Neural progenitor cell (in vitro differentiated cells): ENCODE results near the gene LEMD3. TPM values are rescaled to one million over a fixed set of nuclear protein-coding genes. Genes with fewer than 3 reads are reported as not detected.

Source experiments
- DNase-seq: peaks from one replicate; pipeline ENCODE4 v3.0.0-alpha.2; 2016; ENCODE audit warnings: low spot score
- H2AFZ ChIP-seq: fragments of 200-600 bp; sonication (generic); replicated peaks from 2 replicates; pipeline ENCODE4 v1.6.1; 2016; ENCODE audit warnings: antibody characterized with exemption
- H3F3A ChIP-seq: fragments of 200-600 bp; sonication (generic); 2 replicates; pipeline ENCODE4 v1.6.1; 2016; ENCODE audit warnings: antibody characterized with exemption, low read depth
- H3K27ac ChIP-seq: fragments of 200-600 bp; sonication (generic); 2 replicates; pipeline ENCODE4 v1.5.1; 2016; ENCODE audit warnings: mild to moderate bottlenecking
- H3K27me3 ChIP-seq: fragments of 200-600 bp; sonication (generic); 2 replicates; pipeline ENCODE4 v1.6.1; 2016; ENCODE audit warnings: mild to moderate bottlenecking, moderate library complexity
- H3K36me3 ChIP-seq: fragments of 200-600 bp; sonication (generic); 2 replicates; pipeline ENCODE4 v1.5.1; 2016
- H3K4me1 ChIP-seq: fragments of 200-600 bp; sonication (generic); 2 replicates; pipeline ENCODE4 v1.6.1; 2016; ENCODE audit warnings: mixed run types
- H3K4me2 ChIP-seq: fragments of 200-600 bp; sonication (generic); 2 replicates; pipeline ENCODE4 v1.6.1; 2016
- H3K4me3 ChIP-seq: fragments of 200-600 bp; sonication (generic); 2 replicates; pipeline ENCODE4 v1.5.1; 2016
- H3K79me2 ChIP-seq: fragments of 200-600 bp; sonication (generic); 2 replicates; pipeline ENCODE4 v1.6.1; 2016; ENCODE audit warnings: low read depth
- H3K9ac ChIP-seq: fragments of 200-600 bp; sonication (generic); 2 replicates; pipeline ENCODE4 v1.6.1; 2016
- H3K9me3 ChIP-seq: fragments of 200-600 bp; sonication (generic); 2 replicates; pipeline ENCODE4 v1.5.1; 2016; ENCODE audit warnings: low read depth
- H4K20me1 ChIP-seq: fragments of 200-600 bp; sonication (generic); 2 replicates; pipeline ENCODE4 v1.6.1; 2016; ENCODE audit warnings: low read depth
- H3K27ac Mint-ChIP-seq: 3 replicates; pipeline ENCODE4 v1.8.0; 2021; ENCODE audit warnings: mixed read lengths
- H3K27me3 Mint-ChIP-seq: 2 replicates; pipeline ENCODE4 v1.8.0; 2022; ENCODE audit warnings: low read depth, mild to moderate bottlenecking, inconsistent platforms, moderate library complexity, mixed read lengths; ENCODE audit not compliant: insufficient read depth
- H3K36me3 Mint-ChIP-seq: 3 replicates; pipeline ENCODE4 v1.8.0; 2021; ENCODE audit warnings: mixed read lengths
- H3K4me1 Mint-ChIP-seq: 3 replicates; pipeline ENCODE4 v1.8.0; 2021; ENCODE audit warnings: mixed read lengths
- H3K4me3 Mint-ChIP-seq: 3 replicates; pipeline ENCODE4 v1.8.0; 2021; ENCODE audit warnings: mild to moderate bottlenecking, moderate library complexity, mixed read lengths
- H3K9me3 Mint-ChIP-seq: 3 replicates; pipeline ENCODE4 v1.8.0; 2020; ENCODE audit warnings: mixed read lengths
- EZH2 ChIP-seq: fragments of 200-600 bp; sonication (generic); IDR thresholded peaks from 2 replicates; pipeline ENCODE4 v1.6.1; 2017; ENCODE audit warnings: antibody characterized with exemption, mild to moderate bottlenecking, moderate library complexity
- EZH2phosphoT487 ChIP-seq: fragments of 200-600 bp; sonication (generic); IDR thresholded peaks from 2 replicates; pipeline ENCODE4 v1.6.1; 2017; ENCODE audit warnings: antibody characterized with exemption
- total RNA-seq: library from RNA; depleted of rRNA; stranded (reverse); fragments of >200 nt; gene quantifications from 2 replicates; pipeline ENCODE4 v1.2.3, GENCODE V29; 2015; ENCODE audit warnings: low replicate concordance
- TF ChIP-seq, protein P1 (sequence below): fragments of 200-600 bp; sonication (generic); IDR thresholded peaks from 2 replicates; pipeline ENCODE4 v1.5.1; 2017; ENCODE audit warnings: antibody characterized with exemption, mild to moderate bottlenecking

The LEMD3 gene
- total RNA-seq, 1 donor from 2014 or later = 11.5 TPM

DNA sequence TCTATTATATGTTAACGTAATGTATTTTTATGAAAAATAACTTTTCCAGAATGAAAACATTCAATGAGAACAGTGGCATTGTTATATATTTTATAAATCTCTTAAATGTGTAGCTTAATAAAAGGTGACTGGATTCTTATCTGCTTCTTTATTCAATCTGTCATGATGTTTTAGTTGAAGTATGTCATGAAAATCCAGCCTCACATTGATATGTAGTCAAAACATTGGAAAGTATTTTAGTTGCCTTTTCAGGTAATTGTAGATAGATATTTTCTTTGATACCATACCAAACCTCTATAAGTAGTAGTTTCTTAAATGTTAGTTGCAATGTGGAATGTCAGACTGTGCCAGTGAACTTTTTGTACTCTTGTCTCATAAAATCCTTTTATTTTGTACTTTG lies 67.8 kb downstream of the LEMD3 start:
- H3K9ac ChIP-seq = no peak overlapping the region
- H4K20me1 ChIP-seq = no peaks in the 10 kb centered on the region
- H2AFZ ChIP-seq = no peak overlapping the region
- Mint-ChIP-seq H3K36me3 (peaks cover 5% of the 10 kb centered on the region), H3K4me1 (peaks cover 2% of the 10 kb centered on the region), H3K9me3 (no peaks in the 10 kb centered on the region), H3K27me3 (no peaks in the 10 kb centered on the region), H3K4me3 (no peak overlapping the region), H3K27ac (no peak overlapping the region)
- no peak overlapping the region for H3K4me2 ChIP-seq
- peaks cover 8% of the 10 kb centered on the region for H3K4me1 ChIP-seq
- no peak overlapping the region for H3K27ac ChIP-seq
- no peak overlapping the region for H3K4me3 ChIP-seq
- no peaks in the 10 kb centered on the region for H3K27me3 ChIP-seq
- TF ChIP-seq EZH2phosphoT487 (no peak), EZH2 (no peak)
- TF ChIP-seq, protein P1, sequence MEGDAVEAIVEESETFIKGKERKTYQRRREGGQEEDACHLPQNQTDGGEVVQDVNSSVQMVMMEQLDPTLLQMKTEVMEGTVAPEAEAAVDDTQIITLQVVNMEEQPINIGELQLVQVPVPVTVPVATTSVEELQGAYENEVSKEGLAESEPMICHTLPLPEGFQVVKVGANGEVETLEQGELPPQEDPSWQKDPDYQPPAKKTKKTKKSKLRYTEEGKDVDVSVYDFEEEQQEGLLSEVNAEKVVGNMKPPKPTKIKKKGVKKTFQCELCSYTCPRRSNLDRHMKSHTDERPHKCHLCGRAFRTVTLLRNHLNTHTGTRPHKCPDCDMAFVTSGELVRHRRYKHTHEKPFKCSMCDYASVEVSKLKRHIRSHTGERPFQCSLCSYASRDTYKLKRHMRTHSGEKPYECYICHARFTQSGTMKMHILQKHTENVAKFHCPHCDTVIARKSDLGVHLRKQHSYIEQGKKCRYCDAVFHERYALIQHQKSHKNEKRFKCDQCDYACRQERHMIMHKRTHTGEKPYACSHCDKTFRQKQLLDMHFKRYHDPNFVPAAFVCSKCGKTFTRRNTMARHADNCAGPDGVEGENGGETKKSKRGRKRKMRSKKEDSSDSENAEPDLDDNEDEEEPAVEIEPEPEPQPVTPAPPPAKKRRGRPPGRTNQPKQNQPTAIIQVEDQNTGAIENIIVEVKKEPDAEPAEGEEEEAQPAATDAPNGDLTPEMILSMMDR = no peak
- H3F3A ChIP-seq = no peaks in the 10 kb centered on the region
- H3K79me2 ChIP-seq = no peaks in the 10 kb centered on the region
- no peaks in the 10 kb centered on the region for H3K9me3 ChIP-seq
- no peak for DNase-seq
- peaks cover 4% of the 10 kb centered on the region for H3K36me3 ChIP-seq

DNA sequence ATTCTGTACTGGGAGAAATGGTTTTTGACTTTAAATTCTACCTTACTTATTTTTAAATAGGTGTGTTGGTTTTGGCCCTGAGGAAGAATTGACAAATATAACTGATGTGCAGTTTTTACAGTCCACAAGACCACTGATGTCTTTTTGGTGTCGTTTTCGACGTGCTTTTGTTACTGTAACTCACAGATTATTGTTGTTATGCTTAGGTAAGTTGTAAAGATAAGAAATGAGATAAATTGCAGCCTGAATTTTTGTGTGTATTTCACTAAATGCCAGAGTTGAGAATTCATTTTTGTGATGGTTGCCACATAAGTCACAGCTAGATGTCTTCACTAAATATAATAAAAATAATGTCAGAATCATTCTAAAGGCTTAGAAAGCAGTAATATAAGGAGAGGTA lies 69.2 kb downstream of the LEMD3 start:
- H3K4me3 Mint-ChIP-seq = no peak overlapping the region
- no peaks in the 10 kb centered on the region for H3K9me3 ChIP-seq
- no peak overlapping the region for H2AFZ ChIP-seq
- no peaks in the 10 kb centered on the region for H3K9me3 Mint-ChIP-seq
- peaks cover 8% of the 10 kb centered on the region for H3K4me1 ChIP-seq
- peaks cover under 1% of the 10 kb centered on the region for H3K4me1 Mint-ChIP-seq
- no peaks in the 10 kb centered on the region for H3K79me2 ChIP-seq
- H3K4me3 ChIP-seq = no peak overlapping the region
- no peak overlapping the region for H3K27ac Mint-ChIP-seq
- TF ChIP-seq, protein P1 = no peak
- no peak for TF ChIP-seq EZH2
- TF ChIP-seq EZH2phosphoT487 = no peak
- H3K27me3 Mint-ChIP-seq = no peaks in the 10 kb centered on the region
- H3K36me3 ChIP-seq = peaks cover 4% of the 10 kb centered on the region
- H3K27me3 ChIP-seq = no peaks in the 10 kb centered on the region
- H4K20me1 ChIP-seq = no peaks in the 10 kb centered on the region
- no peak overlapping the region for H3K27ac ChIP-seq
- H3K9ac ChIP-seq = no peak overlapping the region
- no peaks in the 10 kb centered on the region for H3F3A ChIP-seq
- DNase-seq = no peak
- H3K36me3 Mint-ChIP-seq = peaks cover 6% of the 10 kb centered on the region
- H3K4me2 ChIP-seq = no peak overlapping the region

DNA sequence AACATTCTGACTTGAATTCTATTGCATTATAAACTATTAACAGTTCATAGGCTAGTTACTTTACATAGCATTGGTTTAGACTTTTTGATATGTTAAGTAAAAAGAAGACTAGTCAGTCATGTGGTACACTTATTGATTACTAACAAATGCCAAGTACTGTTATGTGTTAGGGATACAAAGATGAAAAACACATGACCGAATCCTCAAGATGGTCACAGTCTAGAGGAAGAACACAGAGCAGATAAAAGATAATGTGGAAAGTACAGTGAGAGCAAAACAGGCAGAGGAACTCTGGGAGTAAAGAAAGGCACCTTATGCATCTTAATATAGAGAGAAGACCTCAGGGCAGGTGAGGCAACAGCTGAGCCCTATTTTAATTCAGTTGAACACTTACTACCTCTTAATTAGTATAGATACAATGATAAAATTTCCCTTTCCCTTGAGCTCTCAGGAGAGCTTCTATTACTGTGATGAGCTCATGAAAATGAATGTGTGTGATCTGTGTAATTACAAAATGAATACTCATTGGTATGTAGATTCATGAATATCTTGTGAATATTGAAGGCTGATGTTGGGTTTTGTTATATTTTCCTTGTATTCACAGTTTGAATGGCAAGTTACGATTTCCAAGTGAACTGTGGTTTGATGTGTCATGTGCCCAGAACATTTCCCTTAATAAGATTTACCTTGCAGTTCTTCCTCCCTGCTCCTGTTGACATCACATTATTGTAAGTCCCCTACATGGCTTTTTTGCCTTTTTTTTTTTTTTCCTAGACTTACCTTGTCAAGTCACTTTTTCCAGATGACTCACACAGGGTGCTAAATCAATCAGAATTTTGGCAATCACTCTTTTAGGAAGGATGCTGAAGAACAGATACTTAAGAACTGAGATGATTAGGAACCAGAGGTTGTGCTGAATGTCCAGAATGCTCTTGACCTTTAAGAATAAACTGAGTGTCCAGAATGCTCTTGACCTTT lies 79.6 kb downstream of the LEMD3 start:
- Mint-ChIP-seq H3K4me1 (no peaks in the 10 kb centered on the region), H3K27me3 (peaks cover 4% of the 10 kb centered on the region), H3K9me3 (no peaks in the 10 kb centered on the region), H3K27ac (no peak overlapping the region), H3K36me3 (peaks cover 4% of the 10 kb centered on the region), H3K4me3 (no peak overlapping the region)
- no peaks in the 10 kb centered on the region for H3F3A ChIP-seq
- TF ChIP-seq EZH2phosphoT487 (no peak), EZH2 (no peak)
- TF ChIP-seq, protein P1 = no peak
- no peak for DNase-seq
- no peaks in the 10 kb centered on the region for H3K79me2 ChIP-seq
- no peaks in the 10 kb centered on the region for H3K36me3 ChIP-seq
- H3K4me3 ChIP-seq = no peak overlapping the region
- H3K9me3 ChIP-seq = no peaks in the 10 kb centered on the region
- H3K4me1 ChIP-seq = no peaks in the 10 kb centered on the region
- H3K9ac ChIP-seq = no peak overlapping the region
- no peaks in the 10 kb centered on the region for H3K27me3 ChIP-seq
- no peaks in the 10 kb centered on the region for H4K20me1 ChIP-seq
- H2AFZ ChIP-seq = no peak overlapping the region
- H3K4me2 ChIP-seq = no peak overlapping the region
- no peak overlapping the region for H3K27ac ChIP-seq
